ENCODE results near the gene CTNNBL1.

Gene CTNNBL1

DNA sequence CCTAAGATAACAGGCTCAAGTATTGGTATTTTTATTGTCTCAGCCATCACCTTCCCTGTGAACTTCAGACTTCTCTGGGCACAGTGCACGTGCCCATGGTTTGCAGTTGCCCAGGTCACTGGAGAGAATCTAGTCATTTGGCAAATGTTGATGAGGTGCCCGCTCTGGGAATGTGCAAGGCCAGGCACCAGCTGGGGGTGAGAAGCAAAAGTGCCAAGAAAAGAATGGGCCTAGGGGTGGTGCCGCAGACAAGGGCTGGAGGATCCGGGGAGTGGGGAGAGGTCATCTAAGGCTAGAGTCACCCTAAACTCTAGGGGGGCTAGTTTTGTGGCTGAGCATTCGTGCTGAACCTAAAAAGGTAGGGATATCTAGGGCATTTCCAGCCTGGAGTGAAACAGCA, 152.0 kb downstream of the CTNNBL1 start:
- no peak overlapping the region for H3K27ac ChIP-seq
- TF ChIP-seq, protein P1, sequence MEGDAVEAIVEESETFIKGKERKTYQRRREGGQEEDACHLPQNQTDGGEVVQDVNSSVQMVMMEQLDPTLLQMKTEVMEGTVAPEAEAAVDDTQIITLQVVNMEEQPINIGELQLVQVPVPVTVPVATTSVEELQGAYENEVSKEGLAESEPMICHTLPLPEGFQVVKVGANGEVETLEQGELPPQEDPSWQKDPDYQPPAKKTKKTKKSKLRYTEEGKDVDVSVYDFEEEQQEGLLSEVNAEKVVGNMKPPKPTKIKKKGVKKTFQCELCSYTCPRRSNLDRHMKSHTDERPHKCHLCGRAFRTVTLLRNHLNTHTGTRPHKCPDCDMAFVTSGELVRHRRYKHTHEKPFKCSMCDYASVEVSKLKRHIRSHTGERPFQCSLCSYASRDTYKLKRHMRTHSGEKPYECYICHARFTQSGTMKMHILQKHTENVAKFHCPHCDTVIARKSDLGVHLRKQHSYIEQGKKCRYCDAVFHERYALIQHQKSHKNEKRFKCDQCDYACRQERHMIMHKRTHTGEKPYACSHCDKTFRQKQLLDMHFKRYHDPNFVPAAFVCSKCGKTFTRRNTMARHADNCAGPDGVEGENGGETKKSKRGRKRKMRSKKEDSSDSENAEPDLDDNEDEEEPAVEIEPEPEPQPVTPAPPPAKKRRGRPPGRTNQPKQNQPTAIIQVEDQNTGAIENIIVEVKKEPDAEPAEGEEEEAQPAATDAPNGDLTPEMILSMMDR (conservative IDR thresholded peaks at IDR 0.05; ENCODE audit: low read depth, low read length) = no peak
- H3K4me2 ChIP-seq = no peak overlapping the region

DNA sequence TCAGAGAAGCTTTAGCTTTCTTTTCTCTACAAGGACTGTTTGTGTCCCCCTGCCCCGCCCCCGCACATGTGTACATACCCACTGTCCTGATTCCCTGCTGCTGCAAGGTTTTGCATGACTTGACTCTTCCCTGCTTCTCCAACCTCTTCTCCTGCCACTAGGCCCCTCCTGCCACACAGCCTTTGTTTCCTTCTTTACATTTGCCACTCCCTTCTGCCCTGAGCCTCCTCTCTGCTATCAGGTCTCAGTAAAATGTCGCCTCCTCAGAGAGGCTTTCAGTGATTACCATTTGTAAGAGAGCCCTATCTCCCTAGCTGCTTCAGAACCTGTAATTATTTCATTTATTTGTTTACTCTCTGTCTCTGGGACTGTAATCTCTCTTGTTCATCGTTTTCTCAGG, 152.7 kb downstream of the CTNNBL1 start:
- Histone ChIP-seq H3K4me2 (no peak overlapping the region), H2AFZ (ENCODE audit: low read depth) (no peak overlapping the region), H3K79me2 (ENCODE audit: insufficient read depth, low read depth) (no peaks in the 10 kb centered on the region), H3K4me3 (IDR thresholded peaks at IDR 0.05; ENCODE audit: insufficient read depth, low read depth, low read length) (no peak overlapping the region), H4K20me1 (ENCODE audit: insufficient read depth) (no peaks in the 10 kb centered on the region), H3K4me1 (ENCODE audit: low read depth, poor library complexity, severe bottlenecking) (no peaks in the 10 kb centered on the region), H3K9ac (no peak overlapping the region), H3K36me3 (ENCODE audit: insufficient read depth) (no peaks in the 10 kb centered on the region; the same call in 1 of the 2 replicates), H3K27ac (no peak overlapping the region), H3K27me3 (ENCODE audit: insufficient read depth, low read depth) (no peaks in the 10 kb centered on the region)
- TF ChIP-seq, protein P1 (conservative IDR thresholded peaks at IDR 0.05; ENCODE audit: low read depth, low read length) = no peak

More for the DNA sequence above, 152.0 kb downstream of the CTNNBL1 start:
- H3K4me1 ChIP-seq (ENCODE audit: low read depth, poor library complexity, severe bottlenecking) = no peaks in the 10 kb centered on the region
- H3K79me2 ChIP-seq (ENCODE audit: insufficient read depth, low read depth) = no peaks in the 10 kb centered on the region
- no peak overlapping the region for H3K4me3 ChIP-seq (IDR thresholded peaks at IDR 0.05; ENCODE audit: insufficient read depth, low read depth, low read length)
- no peaks in the 10 kb centered on the region for H3K27me3 ChIP-seq (ENCODE audit: insufficient read depth, low read depth)
- no peak overlapping the region for H2AFZ ChIP-seq (ENCODE audit: low read depth)
- H4K20me1 ChIP-seq (ENCODE audit: insufficient read depth) = no peaks in the 10 kb centered on the region
- no peak overlapping the region for H3K9ac ChIP-seq
- no peaks in the 10 kb centered on the region; the same call in 1 of the 2 replicates for H3K36me3 ChIP-seq (ENCODE audit: insufficient read depth)

DNA sequence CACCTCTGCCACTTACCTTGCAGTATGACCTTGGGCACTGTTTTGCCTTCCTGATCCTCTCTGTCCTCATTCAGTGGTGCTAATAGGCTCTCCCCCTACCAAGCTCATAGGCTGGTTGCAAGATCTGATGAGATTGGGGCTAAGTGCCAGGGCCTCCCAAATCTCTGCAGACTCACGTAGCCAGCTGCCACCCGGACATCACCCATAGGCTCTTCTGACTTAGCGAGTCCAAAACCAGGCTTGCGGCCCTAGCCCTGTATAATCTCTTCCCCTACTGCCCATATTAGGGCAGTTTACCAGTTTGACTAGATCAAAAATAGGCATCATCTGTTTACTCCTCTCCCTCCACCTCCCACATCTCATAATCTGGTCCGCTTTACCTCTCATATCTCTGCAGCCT, 154.9 kb downstream of the CTNNBL1 start:
- no peaks in the 10 kb centered on the region for H3K4me1 ChIP-seq (ENCODE audit: low read depth, poor library complexity, severe bottlenecking)
- TF ChIP-seq, protein P1 (conservative IDR thresholded peaks at IDR 0.05; ENCODE audit: low read depth, low read length) = no peak
- H3K9ac ChIP-seq = no peak overlapping the region
- H3K4me2 ChIP-seq = no peak overlapping the region
- H3K27me3 ChIP-seq (ENCODE audit: insufficient read depth, low read depth) = no peaks in the 10 kb centered on the region
- H3K79me2 ChIP-seq (ENCODE audit: insufficient read depth, low read depth) = no peaks in the 10 kb centered on the region
- H2AFZ ChIP-seq (ENCODE audit: low read depth) = no peak overlapping the region
- no peaks in the 10 kb centered on the region for H4K20me1 ChIP-seq (ENCODE audit: insufficient read depth)
- no peak overlapping the region for H3K4me3 ChIP-seq (IDR thresholded peaks at IDR 0.05; ENCODE audit: insufficient read depth, low read depth, low read length)
- no peaks in the 10 kb centered on the region for H3K36me3 ChIP-seq (ENCODE audit: insufficient read depth)
- H3K27ac ChIP-seq = no peak overlapping the region

DNA sequence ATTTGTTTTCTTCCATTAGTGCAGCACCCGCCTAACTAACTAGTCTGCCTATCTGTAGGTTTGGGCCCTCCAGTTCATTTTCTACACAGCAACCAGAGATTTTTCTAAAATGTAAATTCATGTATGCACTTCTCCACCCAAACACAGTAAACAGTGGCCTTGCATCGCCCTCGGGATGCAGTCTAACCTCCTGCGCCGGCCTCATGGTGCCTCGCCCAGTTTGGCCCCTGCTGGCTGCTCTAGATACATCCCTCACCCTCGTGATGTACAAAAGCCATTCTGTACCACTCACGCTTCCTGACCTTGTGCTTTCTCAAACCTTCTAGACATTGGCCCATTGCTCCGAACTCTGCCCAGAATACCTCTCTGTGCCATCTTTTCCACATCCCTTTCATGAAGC, 155.3 kb downstream of the CTNNBL1 start:
- H3K36me3 ChIP-seq (ENCODE audit: insufficient read depth) = no peaks in the 10 kb centered on the region
- no peak overlapping the region for H3K27ac ChIP-seq
- no peaks in the 10 kb centered on the region for H3K4me1 ChIP-seq (ENCODE audit: low read depth, poor library complexity, severe bottlenecking)

More for the DNA sequence above, 155.3 kb downstream of the CTNNBL1 start:
- Histone ChIP-seq H3K9ac (no peak overlapping the region), H3K79me2 (ENCODE audit: insufficient read depth, low read depth) (no peaks in the 10 kb centered on the region), H3K27me3 (ENCODE audit: insufficient read depth, low read depth) (no peaks in the 10 kb centered on the region), H3K4me3 (IDR thresholded peaks at IDR 0.05; ENCODE audit: insufficient read depth, low read depth, low read length) (no peak overlapping the region), H4K20me1 (ENCODE audit: insufficient read depth) (no peaks in the 10 kb centered on the region), H2AFZ (ENCODE audit: low read depth) (no peak overlapping the region), H3K4me2 (no peak overlapping the region)
- TF ChIP-seq, protein P1 (conservative IDR thresholded peaks at IDR 0.05; ENCODE audit: low read depth, low read length) = no peak
